ENCODE measurements around the gene POLH. TPM values are rescaled to one million over a fixed set of nuclear protein-coding genes. Genes with fewer than 3 reads are reported as not detected.

The POLH gene
- total and polyA plus RNA-seq, 9 of the 15 experiments (the other 6 are each of a cell fraction or from before 2014, with no cell fraction given) = 5.8 to 31.6 (median 20.6) TPM

DNA sequence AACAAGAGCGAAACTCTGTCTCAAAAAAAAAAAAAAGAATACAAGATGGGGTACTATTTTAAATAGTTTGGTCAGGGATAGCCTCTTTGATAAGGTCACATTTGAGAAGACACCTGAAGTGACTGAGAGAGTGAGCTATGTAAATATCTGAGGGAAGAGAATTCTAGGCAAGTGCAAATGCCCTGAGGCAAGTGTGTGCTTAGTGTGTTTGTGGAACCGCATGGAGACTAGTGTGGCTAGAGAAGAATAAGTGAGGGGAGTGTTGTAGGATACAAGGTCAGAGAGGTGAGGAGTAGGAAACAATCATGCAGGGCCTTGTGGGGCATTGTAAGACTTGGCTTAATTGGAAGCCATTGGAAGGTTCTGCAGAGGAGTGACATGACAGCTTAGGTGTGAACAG is 72.3 kb downstream of the POLH start (continued):
- TF ChIP-seq DDX20 (tag; IDR thresholded peaks at IDR 0.05; ENCODE audit: low read depth) (no peak), HDGF (IDR thresholded peaks at IDR 0.05) (0 out of 2 replicates have a peak, but pooled peaks have one; percentile 24), TRIM24 (IDR thresholded peaks at IDR 0.05) (no peak), TFAP4 (CRISPR knock-in tag; IDR thresholded peaks at IDR 0.05; ENCODE audit: borderline replicate concordance) (no peak), BRD4 (IDR thresholded peaks at IDR 0.05) (no peak), RNF2 (IDR thresholded peaks at IDR 0.05) (no peak), ZC3H8 (IDR thresholded peaks at IDR 0.05) (no peak), BCOR (IDR thresholded peaks at IDR 0.05) (peak; percentile 28; the same call in 1 of the 2 replicates), ZNF764 (CRISPR knock-in tag; IDR thresholded peaks at IDR 0.05; ENCODE audit: low read depth) (no peak), ZBTB1 (CRISPR knock-in tag; IDR thresholded peaks at IDR 0.05; ENCODE audit: borderline replicate concordance, low read depth) (no peak)
- TF ChIP-seq, protein P1, sequence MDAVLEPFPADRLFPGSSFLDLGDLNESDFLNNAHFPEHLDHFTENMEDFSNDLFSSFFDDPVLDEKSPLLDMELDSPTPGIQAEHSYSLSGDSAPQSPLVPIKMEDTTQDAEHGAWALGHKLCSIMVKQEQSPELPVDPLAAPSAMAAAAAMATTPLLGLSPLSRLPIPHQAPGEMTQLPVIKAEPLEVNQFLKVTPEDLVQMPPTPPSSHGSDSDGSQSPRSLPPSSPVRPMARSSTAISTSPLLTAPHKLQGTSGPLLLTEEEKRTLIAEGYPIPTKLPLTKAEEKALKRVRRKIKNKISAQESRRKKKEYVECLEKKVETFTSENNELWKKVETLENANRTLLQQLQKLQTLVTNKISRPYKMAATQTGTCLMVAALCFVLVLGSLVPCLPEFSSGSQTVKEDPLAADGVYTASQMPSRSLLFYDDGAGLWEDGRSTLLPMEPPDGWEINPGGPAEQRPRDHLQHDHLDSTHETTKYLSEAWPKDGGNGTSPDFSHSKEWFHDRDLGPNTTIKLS (IDR thresholded peaks at IDR 0.05; ENCODE audit: borderline replicate concordance, low read depth) = no peak
- TF ChIP-seq, protein P2, sequence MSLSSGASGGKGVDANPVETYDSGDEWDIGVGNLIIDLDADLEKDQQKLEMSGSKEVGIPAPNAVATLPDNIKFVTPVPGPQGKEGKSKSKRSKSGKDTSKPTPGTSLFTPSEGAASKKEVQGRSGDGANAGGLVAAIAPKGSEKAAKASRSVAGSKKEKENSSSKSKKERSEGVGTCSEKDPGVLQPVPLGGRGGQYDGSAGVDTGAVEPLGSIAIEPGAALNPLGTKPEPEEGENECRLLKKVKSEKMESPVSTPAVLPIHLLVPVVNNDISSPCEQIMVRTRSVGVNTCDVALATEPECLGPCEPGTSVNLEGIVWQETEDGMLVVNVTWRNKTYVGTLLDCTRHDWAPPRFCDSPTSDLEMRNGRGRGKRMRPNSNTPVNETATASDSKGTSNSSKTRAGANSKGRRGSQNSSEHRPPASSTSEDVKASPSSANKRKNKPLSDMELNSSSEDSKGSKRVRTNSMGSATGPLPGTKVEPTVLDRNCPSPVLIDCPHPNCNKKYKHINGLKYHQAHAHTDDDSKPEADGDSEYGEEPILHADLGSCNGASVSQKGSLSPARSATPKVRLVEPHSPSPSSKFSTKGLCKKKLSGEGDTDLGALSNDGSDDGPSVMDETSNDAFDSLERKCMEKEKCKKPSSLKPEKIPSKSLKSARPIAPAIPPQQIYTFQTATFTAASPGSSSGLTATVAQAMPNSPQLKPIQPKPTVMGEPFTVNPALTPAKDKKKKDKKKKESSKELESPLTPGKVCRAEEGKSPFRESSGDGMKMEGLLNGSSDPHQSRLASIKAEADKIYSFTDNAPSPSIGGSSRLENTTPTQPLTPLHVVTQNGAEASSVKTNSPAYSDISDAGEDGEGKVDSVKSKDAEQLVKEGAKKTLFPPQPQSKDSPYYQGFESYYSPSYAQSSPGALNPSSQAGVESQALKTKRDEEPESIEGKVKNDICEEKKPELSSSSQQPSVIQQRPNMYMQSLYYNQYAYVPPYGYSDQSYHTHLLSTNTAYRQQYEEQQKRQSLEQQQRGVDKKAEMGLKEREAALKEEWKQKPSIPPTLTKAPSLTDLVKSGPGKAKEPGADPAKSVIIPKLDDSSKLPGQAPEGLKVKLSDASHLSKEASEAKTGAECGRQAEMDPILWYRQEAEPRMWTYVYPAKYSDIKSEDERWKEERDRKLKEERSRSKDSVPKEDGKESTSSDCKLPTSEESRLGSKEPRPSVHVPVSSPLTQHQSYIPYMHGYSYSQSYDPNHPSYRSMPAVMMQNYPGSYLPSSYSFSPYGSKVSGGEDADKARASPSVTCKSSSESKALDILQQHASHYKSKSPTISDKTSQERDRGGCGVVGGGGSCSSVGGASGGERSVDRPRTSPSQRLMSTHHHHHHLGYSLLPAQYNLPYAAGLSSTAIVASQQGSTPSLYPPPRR (CRISPR knock-in tag; IDR thresholded peaks at IDR 0.05; ENCODE audit: borderline replicate concordance) = no peak
